Iris pigment epithelial cell (primary cell): ENCODE data around the gene NRG2.
A peak's percentile ranks its signal among the peaks of the same experiment; 100 is the strongest.

Source experiments
- DNase-seq: peaks from one replicate; pipeline ENCODE4 v3.0.0-alpha.2; 2011; ENCODE audit warnings: low read depth

NRG2 gene

GRCh38 chr5:139811274-139811607 lies 231.9 kb downstream of the NRG2 start:
- DNase-seq, result no peak

DNA sequence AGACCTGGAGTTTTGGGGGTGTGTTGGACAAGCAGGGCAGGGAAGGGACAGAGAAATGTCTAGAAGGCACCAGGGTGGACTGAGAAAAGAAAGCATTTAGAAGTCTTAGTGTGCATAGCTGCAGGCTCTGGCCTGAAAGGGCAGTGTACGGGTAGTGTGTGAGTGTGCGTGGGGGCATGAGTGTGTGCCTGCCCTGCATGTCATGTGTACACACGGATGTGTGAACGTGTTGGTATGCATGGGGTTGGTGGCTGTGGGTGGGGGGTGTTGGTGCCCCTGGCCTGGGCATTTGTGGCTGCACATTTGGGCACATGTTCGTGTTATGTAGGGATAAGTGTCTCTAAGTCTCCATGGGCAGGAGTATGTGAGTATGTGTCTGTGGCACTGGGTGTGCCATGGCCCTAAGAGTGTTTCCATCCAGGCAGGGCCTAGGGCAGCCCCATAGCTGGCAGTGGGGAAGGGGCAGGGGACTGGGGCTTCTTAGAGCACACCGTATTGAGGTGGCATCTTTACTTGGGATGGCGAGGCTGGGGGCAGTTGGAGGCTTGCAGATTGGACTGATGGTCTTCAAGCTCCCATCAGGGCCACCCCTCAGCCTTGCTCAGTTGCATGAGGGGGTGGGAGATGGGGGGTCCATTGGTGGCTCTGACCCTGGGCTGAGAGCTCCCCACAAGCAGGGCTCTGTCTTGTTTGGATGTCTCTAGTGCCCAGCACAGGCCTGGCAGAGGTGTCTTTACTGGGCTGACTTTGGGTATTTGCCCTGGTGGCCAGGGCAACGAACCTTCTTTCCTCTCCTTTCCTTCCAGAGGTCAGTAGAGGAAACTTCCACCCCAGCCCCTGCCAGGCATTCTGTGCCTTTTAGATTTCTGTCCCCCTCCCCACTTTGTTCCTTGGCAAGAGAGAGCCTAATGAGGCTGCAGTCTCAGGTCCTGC lies 232.5 kb downstream of the NRG2 start:
- DNase-seq, result no peak

DNA sequence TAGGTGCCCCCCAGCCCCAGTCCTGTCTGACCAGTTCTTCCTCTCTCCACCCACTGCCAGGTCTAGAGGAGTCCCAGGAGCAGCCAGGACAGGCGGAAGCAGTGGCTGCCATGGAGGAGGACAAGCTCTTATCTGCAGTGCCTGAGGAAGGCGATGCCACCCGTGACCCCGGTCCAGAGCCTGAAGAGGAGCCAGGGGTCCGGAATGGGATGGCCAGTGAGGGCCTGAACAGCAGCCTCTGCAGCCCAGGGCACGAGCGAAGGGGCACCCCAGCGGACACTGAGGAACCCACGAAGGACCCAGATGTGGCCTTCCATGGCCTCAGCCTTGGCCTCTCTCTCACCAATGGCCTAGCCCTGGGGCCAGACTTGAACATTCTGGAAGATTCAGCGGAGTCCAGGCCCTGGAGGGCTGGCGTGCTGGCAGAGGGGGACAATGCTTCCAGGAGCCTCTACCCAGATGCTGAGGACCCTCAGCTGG lies 233.7 kb downstream of the NRG2 start:
- DNase-seq, result no peak

DNA sequence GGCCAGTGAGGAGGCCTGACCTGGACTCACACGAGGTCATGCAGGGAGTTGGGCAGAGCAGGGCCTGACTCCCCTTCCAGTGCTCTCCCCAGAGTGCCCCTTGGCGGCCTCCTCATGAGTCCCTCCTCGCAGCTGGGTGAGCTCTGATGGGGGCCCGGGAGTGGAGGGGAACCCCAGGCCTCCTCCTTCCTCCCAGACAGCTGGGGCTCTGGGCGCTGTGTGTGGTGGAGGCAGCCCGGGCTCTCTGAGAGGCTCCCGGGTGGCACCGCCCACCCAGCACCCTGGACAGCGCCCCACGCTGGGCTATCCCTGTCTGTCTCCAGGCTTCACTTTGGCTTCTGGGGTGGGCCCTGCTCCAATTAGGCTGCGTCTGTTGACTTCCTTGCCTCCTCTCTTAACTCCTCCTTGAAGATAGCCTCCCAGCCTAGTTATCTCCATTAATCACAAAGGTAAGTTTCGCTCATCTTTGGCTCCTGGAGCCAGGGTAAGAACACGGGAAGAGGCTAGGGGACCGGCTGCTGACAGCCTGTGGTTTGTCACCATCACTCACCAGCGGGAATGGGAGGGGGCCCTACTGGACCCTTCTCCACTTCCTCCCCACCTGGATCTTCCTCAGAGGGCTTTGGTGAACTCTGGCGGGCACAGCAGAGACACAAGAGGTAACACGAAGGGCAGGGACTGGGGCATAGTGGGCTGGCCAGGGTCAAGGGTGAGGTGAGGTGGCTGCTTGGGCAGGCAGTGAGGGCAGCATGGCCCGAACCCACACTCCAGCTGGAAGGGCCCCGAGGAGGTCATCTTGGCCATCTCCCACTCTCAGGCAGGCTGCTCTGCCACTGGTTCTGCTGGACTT lies 234.4 kb downstream of the NRG2 start:
- DNase-seq, result peak; percentile 28

DNA sequence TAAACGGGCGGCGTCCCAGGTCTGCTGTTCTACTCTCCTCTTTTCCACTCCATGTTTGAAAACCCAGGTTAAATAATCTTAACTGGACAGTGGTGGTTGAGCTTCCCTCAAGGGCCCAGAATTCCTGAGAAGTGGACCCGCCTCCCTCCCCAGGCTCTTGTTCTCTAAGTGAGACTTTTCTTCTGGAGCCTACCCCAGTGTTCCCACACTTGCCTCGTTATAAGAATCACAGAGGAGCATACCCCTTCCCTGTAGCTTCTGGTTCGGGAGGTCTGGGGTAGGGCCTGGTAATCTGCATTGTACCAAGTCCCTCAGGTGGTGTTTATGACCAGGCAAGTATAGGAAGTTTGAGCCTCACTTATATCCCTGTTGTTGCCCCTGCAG lies 235.5 kb downstream of the NRG2 start:
- DNase-seq, result no peak

DNA sequence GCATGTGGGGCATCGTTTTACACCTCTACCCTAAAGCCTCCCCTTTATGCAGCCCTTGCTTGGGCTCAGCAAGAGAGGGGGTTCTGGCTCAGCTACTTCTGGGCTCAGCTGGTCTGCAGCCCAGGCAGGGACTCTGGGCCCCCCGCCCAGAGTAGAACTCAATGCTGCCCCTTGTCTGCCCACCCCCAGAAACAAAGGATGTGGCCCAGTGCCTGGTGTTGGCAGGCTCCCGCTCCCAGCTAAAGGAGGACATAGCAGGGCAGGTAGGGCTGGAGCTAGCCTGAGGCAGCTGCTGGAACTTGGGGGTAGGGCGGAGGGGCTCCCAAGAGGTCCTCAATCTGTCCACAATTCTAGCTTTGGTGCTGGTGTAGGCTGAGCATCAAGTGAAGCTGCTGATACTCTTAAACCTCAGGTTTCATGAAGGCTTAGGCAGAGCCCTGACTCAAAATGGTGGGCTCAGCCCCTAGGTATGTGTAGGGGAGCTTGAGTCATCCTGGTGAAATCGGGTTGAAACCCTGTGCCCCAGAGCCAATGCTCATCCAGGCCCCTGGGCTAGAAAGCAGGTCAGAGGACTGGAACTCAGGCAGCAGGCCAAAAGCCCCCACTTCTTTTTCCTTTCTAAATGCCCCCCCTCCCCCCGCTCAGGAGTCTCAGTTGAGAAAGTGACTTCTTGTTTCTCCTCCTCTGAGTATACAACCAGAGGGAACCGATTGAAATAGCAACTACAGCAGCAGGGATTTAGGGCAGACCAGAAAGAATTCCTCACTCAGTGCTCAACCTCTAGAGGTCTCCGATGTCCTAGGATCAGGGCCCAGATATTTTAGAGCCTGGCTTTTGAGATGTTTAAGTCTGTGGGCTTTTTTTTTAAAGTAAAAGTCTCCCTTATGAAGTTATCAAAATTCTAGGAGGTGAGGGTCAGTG lies 236.1 kb downstream of the NRG2 start:
- DNase-seq, result no peak

DNA sequence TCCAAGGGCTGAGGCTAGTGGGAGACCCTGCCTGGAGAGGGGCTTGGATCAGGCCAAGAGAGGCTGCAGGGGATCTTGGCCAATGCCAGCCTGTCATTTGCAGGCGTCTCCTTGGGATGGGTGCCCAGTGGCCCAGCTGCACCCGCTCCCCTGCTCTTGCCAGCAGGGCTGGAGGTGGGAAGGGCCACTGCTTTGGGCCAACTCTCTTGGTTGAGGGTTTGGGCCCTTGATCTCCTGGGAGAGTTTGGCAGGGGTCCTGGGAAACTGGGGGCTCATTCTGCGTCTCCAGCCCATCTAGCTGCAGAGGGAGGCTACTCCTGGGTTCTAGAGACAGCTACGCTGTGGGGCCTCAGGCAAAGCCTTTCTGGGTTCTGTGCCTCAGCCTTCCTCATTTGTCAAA lies 237.0 kb downstream of the NRG2 start:
- no peak for DNase-seq

DNA sequence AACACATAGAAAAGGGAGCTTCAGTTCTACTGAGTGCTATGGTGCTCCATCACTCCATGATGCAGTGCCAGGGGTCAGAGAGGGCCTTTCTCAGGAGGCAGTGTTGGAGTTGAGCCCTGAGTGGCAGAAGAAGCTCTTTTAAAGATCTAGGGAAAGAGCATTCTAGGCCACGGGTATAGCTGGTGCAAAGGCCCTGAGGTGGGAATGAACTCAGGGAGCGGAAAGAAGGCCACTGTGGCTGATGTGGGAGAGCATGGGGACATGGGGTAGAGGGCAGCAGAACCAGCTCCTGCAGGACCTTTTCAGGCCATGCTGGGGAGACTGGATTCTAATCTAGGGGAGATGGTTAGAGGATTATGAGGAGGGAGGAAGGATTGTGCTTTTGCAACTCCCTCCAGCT lies 237.6 kb downstream of the NRG2 start:
- no peak for DNase-seq

GRCh38 chr5:139804800-139805397 lies 238.2 kb downstream of the NRG2 start:
- DNase-seq, result no peak

DNA sequence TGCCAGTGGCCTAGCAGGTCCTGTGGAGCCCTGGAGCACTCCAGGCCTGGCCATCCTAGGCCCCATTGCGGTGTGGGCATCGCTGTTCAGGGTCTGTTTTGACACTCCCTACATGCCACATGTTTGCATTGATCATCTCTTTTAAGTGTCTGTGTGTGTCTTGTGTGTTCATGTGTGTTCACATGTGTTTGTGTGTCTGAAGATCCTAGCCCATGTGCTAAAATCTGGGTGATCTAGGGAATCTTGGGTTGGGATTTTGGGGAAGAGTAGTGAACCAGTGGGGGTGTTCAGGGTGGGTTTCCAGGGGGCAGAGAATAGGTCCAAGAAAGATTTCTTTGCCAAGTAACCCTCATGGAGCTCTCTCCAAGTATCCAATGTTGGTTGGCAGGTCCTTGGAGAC lies 239.1 kb downstream of the NRG2 start:
- no peak for DNase-seq

DNA sequence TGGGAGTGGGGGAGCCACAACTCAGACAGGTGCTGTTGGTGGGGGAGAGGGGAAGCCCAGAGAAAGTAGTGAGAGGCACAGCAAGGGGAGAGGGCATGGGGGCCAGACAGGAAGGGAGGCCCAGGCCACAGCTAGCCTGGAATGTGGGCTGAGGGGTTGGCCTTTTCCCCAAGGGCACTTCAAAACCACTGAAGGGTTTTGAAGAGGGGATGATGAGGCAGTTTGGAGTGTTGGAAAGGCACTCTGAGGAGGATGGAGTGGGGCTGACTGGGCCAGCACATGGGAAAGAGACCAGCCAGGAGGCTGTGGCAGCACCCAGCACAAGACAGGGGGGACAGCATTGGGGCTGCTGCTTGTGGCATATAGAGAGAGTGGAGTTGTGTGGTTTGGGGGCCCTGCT lies 243.7 kb downstream of the NRG2 start:
- DNase-seq, result no peak

DNA sequence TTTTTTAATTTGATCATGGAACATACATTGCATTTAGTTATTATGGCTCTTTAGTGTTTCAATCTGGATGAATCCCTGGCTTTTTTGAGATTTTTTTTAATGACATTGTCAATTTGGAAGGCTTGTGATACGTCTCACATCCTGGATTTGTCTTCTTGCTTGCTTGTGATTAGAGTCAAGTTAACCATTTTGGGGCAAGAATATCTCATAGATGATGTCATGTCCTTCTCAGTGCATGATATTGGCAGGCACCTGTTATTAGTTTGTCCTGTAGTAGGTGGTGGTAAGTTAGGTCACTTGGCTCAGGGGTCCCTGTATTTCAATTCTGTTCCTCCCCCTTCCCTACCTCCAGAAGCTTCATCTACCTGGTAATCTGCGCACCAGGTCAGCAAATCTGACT lies 244.2 kb downstream of the NRG2 start:
- DNase-seq, result no peak

- no peak for DNase-seq
Observed at GRCh38 chr5:139797856-139798510, 245.1 kb downstream of the NRG2 start.

GRCh38 chr5:139797335-139797734 lies 245.8 kb downstream of the NRG2 start:
- no peak for DNase-seq
